B cell (primary cell): Measurements from ENCODE around the gene FKBP1A.

ENCODE experiments used
- EZH2 ChIP-seq: IDR thresholded peaks from 2 replicates; pipeline ENCODE4 v1.6.1; 2012; ENCODE audit warnings: borderline replicate concordance, low read depth, mild to moderate bottlenecking, moderate library complexity, low read length; ENCODE audit not compliant: insufficient read depth, poor library complexity, severe bottlenecking
- TF ChIP-seq, protein P1 (sequence below): fragments of 200-600 bp; IDR thresholded peaks from one replicate; pipeline ENCODE4 v1.8.0; 2022; ENCODE audit warnings: antibody characterized with exemption, mild to moderate bottlenecking

DNA sequence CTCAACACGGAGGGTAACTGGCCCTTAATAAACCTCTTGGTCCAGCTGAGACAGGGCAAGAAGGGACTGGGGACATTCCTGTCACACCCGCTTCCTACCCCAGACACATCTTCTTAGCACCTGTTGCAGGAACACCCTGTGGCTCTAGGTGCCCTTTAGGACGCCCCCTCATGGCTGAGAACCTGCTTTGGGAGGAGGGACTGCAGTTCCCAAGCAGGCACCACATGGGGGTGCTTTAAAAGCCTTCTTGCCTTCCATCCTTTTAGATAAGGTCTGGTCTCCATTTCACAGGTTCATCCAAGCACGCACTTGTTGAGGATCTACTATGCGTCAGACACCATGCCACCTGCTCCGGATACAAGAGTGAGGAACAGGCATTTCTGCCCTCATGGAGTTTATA, 47.2 kb upstream of the FKBP1A start:
- no peak for TF ChIP-seq EZH2
- TF ChIP-seq, protein P1, sequence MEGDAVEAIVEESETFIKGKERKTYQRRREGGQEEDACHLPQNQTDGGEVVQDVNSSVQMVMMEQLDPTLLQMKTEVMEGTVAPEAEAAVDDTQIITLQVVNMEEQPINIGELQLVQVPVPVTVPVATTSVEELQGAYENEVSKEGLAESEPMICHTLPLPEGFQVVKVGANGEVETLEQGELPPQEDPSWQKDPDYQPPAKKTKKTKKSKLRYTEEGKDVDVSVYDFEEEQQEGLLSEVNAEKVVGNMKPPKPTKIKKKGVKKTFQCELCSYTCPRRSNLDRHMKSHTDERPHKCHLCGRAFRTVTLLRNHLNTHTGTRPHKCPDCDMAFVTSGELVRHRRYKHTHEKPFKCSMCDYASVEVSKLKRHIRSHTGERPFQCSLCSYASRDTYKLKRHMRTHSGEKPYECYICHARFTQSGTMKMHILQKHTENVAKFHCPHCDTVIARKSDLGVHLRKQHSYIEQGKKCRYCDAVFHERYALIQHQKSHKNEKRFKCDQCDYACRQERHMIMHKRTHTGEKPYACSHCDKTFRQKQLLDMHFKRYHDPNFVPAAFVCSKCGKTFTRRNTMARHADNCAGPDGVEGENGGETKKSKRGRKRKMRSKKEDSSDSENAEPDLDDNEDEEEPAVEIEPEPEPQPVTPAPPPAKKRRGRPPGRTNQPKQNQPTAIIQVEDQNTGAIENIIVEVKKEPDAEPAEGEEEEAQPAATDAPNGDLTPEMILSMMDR, result no peak
